HL-60 (cell line): ENCODE measurements around the gene SCNN1G.

Experiments
- DNase-seq, 2 experiments: peaks; one replicate each; pipeline ENCODE4 v3.0.0-alpha.2; 2010 to 2020; ENCODE audit warnings: low read depth in 1 of 2, low spot score in 1 of 2
- H3K27ac ChIP-seq: fragments of 250-450 bp; sonication (Bioruptor Pico); replicated peaks from 2 replicates; pipeline ENCODE4 v1.5.1; 2020; ENCODE audit warnings: mild to moderate bottlenecking, moderate library complexity
- H3K27me3 ChIP-seq: fragments of 250-450 bp; sonication (Bioruptor Pico); 2 replicates; pipeline ENCODE4 v1.5.1; 2021; ENCODE audit warnings: mild to moderate bottlenecking, moderate library complexity; ENCODE audit not compliant: insufficient read depth, poor library complexity, severe bottlenecking
- H3K4me3 ChIP-seq: replicated peaks from 2 replicates; pipeline ENCODE4 v1.5.1; 2011; ENCODE audit warnings: mild to moderate bottlenecking, control low read depth, low read length; ENCODE audit not compliant: insufficient read depth
- CTCF ChIP-seq: IDR thresholded peaks from one replicate; pipeline ENCODE4 v1.5.1; 2011; ENCODE audit warnings: low read length, control low read depth, inconsistent platforms; ENCODE audit not compliant: insufficient read depth
- GABPA ChIP-seq: IDR thresholded peaks from 2 replicates; pipeline ENCODE4 v1.6.1; 2012; ENCODE audit warnings: low read depth
- POLR2AphosphoS5 ChIP-seq: IDR thresholded peaks from 2 replicates; pipeline ENCODE4 v1.6.1; 2012; ENCODE audit warnings: low read depth
- REST ChIP-seq: IDR thresholded peaks from 2 replicates; pipeline ENCODE4 v1.6.1; 2012; ENCODE audit warnings: low read depth; ENCODE audit not compliant: insufficient replicate concordance
- SPI1 ChIP-seq: IDR thresholded peaks from 2 replicates; pipeline ENCODE4 v1.6.1; 2012; ENCODE audit warnings: low read depth, mild to moderate bottlenecking, borderline replicate concordance

SCNN1G gene

GRCh38 chr16:23256440-23256839, 73.9 kb downstream of the SCNN1G start:
- no peak overlapping the region for H3K27ac ChIP-seq
- TF ChIP-seq POLR2AphosphoS5 (no peak), SPI1 (no peak), CTCF (no peak), GABPA (no peak), REST (no peak)
- DNase-seq = no peak

GRCh38 chr16:23257682-23258081, 75.1 kb downstream of the SCNN1G start:
- Histone ChIP-seq H3K4me3 (no peak overlapping the region), H3K27me3 (no peaks in the 10 kb centered on the region), H3K27ac (no peak overlapping the region)
- no peak for DNase-seq
- no peak for TF ChIP-seq SPI1
- no peak for TF ChIP-seq GABPA
- no peak for TF ChIP-seq REST
- no peak for TF ChIP-seq CTCF
- TF ChIP-seq POLR2AphosphoS5 = no peak

More at GRCh38 chr16:23256440-23256839, 73.9 kb downstream of the SCNN1G start:
- Histone ChIP-seq H3K27me3 (no peaks in the 10 kb centered on the region), H3K4me3 (no peak overlapping the region)

- no peaks in the 10 kb centered on the region for H3K27me3 ChIP-seq
- no peak for TF ChIP-seq CTCF
- TF ChIP-seq POLR2AphosphoS5 = no peak
- no peak for DNase-seq
- no peak overlapping the region for H3K4me3 ChIP-seq
- no peak overlapping the region for H3K27ac ChIP-seq
Observed at GRCh38 chr16:23258919-23259237, 76.3 kb downstream of the SCNN1G start.
